Measurements from ENCODE around the gene DPP10. TPM values are rescaled to one million over a fixed set of nuclear protein-coding genes. Genes with fewer than 3 reads are reported as not detected.

The DPP10 gene
- total RNA-seq, 1 donor from 2014 or later: 1.1 TPM

DNA sequence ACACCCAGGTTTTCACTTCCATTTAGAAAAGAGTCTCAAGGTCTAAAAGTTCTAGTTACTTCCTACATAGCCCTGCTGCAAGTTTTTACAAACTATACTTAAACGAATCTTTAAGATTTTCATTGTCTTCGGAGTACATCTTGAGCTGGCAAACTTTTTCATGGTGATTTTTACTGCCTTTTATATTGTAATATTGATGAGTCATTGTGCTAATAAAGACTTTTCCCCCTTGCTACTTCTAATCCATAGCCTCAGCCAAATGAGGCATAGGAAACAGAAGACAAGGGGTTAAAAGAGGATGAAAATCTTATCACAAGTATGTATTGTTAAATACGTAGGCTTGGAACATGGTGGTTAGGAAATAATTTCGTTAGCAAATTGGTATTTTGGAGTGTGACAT is 4.1 kb downstream of the DPP10 start:
- FAIRE-seq (no peak), DNase-seq (ENCODE audit: low read depth) (no peak)
- H3K4me1 Mint-ChIP-seq (ENCODE audit: low read depth, unreplicated experiment): no peaks in the 10 kb centered on the region
- Histone ChIP-seq H3K27ac (ENCODE audit: low read depth, low read length) (no peak overlapping the region), H2AFZ (ENCODE audit: low read depth, low read length) (no peak overlapping the region), H3K27me3 (ENCODE audit: insufficient read depth, low read length) (no peaks in the 10 kb centered on the region), H3K4me2 (ENCODE audit: low read length) (no peak overlapping the region), H3K9me3 (ENCODE audit: insufficient read depth, low read depth, low read length) (no peaks in the 10 kb centered on the region), H4K20me1 (ENCODE audit: insufficient read depth, low read length) (no peaks in the 10 kb centered on the region), H3K9ac (ENCODE audit: low read length) (no peak overlapping the region), H3K4me1 (ENCODE audit: insufficient read depth, low read length) (no peaks in the 10 kb centered on the region), H3K36me3 (ENCODE audit: insufficient read depth, low read length) (no peaks in the 10 kb centered on the region), H3K4me3 (ENCODE audit: insufficient read depth, low read depth, low read length) (no peak overlapping the region), H3K79me2 (ENCODE audit: insufficient read depth, low read length) (no peaks in the 10 kb centered on the region)
- H3K4me3 Mint-ChIP-seq (ENCODE audit: unreplicated experiment): no peak overlapping the region
- peaks cover 2% of the 10 kb centered on the region for H3K27me3 Mint-ChIP-seq (ENCODE audit: low read depth, unreplicated experiment)
- no peaks in the 10 kb centered on the region for H3K9me3 Mint-ChIP-seq (ENCODE audit: unreplicated experiment)
- no peaks in the 10 kb centered on the region for H3K36me3 Mint-ChIP-seq (ENCODE audit: low read depth, unreplicated experiment)
- no peak overlapping the region for H3K27ac Mint-ChIP-seq (ENCODE audit: unreplicated experiment)
- TF ChIP-seq CTCF (IDR thresholded peaks at IDR 0.05; ENCODE audit: insufficient read depth, low read depth, low read length): no peak

GRCh38 chr2:114450639-114451038 is 8.2 kb downstream of the DPP10 start:
- Mint-ChIP-seq H3K27ac (ENCODE audit: unreplicated experiment) (no peak overlapping the region), H3K27me3 (ENCODE audit: low read depth, unreplicated experiment) (no peaks in the 10 kb centered on the region), H3K9me3 (ENCODE audit: unreplicated experiment) (no peaks in the 10 kb centered on the region), H3K4me1 (ENCODE audit: low read depth, unreplicated experiment) (no peaks in the 10 kb centered on the region), H3K4me3 (ENCODE audit: unreplicated experiment) (no peak overlapping the region), H3K36me3 (ENCODE audit: low read depth, unreplicated experiment) (no peaks in the 10 kb centered on the region)
- FAIRE-seq (no peak), DNase-seq (ENCODE audit: low read depth) (no peak)
- Histone ChIP-seq H3K9ac (ENCODE audit: low read length) (no peak overlapping the region), H3K4me3 (ENCODE audit: insufficient read depth, low read depth, low read length) (no peak overlapping the region), H3K27me3 (ENCODE audit: insufficient read depth, low read length) (no peaks in the 10 kb centered on the region), H3K4me1 (ENCODE audit: insufficient read depth, low read length) (no peaks in the 10 kb centered on the region), H4K20me1 (ENCODE audit: insufficient read depth, low read length) (no peaks in the 10 kb centered on the region), H3K36me3 (ENCODE audit: insufficient read depth, low read length) (no peaks in the 10 kb centered on the region), H3K9me3 (ENCODE audit: insufficient read depth, low read depth, low read length) (no peaks in the 10 kb centered on the region), H3K27ac (ENCODE audit: low read depth, low read length) (no peak overlapping the region), H3K4me2 (ENCODE audit: low read length) (no peak overlapping the region), H3K79me2 (ENCODE audit: insufficient read depth, low read length) (no peaks in the 10 kb centered on the region), H2AFZ (ENCODE audit: low read depth, low read length) (no peak overlapping the region)
- TF ChIP-seq EZH2 (IDR thresholded peaks at IDR 0.05; ENCODE audit: insufficient read depth, low read length) (no peak), CTCF (IDR thresholded peaks at IDR 0.05; ENCODE audit: insufficient read depth, low read depth, low read length) (no peak)

- no peak overlapping the region for H3K9ac ChIP-seq (ENCODE audit: low read length)
- H3K36me3 Mint-ChIP-seq (ENCODE audit: low read depth, unreplicated experiment): no peaks in the 10 kb centered on the region
- DNase-seq (ENCODE audit: low read depth): no peak
- H3K27ac ChIP-seq (ENCODE audit: low read depth, low read length): no peak overlapping the region
- H3K27ac Mint-ChIP-seq (ENCODE audit: unreplicated experiment): no peak overlapping the region
- no peaks in the 10 kb centered on the region for H3K79me2 ChIP-seq (ENCODE audit: insufficient read depth, low read length)
- TF ChIP-seq EZH2 (IDR thresholded peaks at IDR 0.05; ENCODE audit: insufficient read depth, low read length): no peak
- TF ChIP-seq CTCF (IDR thresholded peaks at IDR 0.05; ENCODE audit: insufficient read depth, low read depth, low read length): no peak
- peaks cover 2% of the 10 kb centered on the region for H3K27me3 Mint-ChIP-seq (ENCODE audit: low read depth, unreplicated experiment)
- no peak overlapping the region for H3K4me2 ChIP-seq (ENCODE audit: low read length)
- H3K9me3 Mint-ChIP-seq (ENCODE audit: unreplicated experiment): no peaks in the 10 kb centered on the region
- no peak for FAIRE-seq
- H2AFZ ChIP-seq (ENCODE audit: low read depth, low read length): no peak overlapping the region
- no peaks in the 10 kb centered on the region for H3K36me3 ChIP-seq (ENCODE audit: insufficient read depth, low read length)
- no peaks in the 10 kb centered on the region for H3K9me3 ChIP-seq (ENCODE audit: insufficient read depth, low read depth, low read length)
- H3K4me3 Mint-ChIP-seq (ENCODE audit: unreplicated experiment): no peak overlapping the region
- no peaks in the 10 kb centered on the region for H3K4me1 ChIP-seq (ENCODE audit: insufficient read depth, low read length)
- no peaks in the 10 kb centered on the region for H3K27me3 ChIP-seq (ENCODE audit: insufficient read depth, low read length)
- H4K20me1 ChIP-seq (ENCODE audit: insufficient read depth, low read length): no peaks in the 10 kb centered on the region
- no peak overlapping the region for H3K4me3 ChIP-seq (ENCODE audit: insufficient read depth, low read depth, low read length)
- no peaks in the 10 kb centered on the region for H3K4me1 Mint-ChIP-seq (ENCODE audit: low read depth, unreplicated experiment)
These were observed 14.1 kb downstream of the DPP10 start for GRCh38 chr2:114456566-114456965.
